ENCODE results near the gene STX4. TPM values are rescaled to one million over a fixed set of nuclear protein-coding genes. Genes with fewer than 3 reads are reported as not detected.

Gene STX4
- polyA plus RNA-seq, 1 of the 3 experiments (the other 2 are of a cell fraction), result 117 TPM

DNA sequence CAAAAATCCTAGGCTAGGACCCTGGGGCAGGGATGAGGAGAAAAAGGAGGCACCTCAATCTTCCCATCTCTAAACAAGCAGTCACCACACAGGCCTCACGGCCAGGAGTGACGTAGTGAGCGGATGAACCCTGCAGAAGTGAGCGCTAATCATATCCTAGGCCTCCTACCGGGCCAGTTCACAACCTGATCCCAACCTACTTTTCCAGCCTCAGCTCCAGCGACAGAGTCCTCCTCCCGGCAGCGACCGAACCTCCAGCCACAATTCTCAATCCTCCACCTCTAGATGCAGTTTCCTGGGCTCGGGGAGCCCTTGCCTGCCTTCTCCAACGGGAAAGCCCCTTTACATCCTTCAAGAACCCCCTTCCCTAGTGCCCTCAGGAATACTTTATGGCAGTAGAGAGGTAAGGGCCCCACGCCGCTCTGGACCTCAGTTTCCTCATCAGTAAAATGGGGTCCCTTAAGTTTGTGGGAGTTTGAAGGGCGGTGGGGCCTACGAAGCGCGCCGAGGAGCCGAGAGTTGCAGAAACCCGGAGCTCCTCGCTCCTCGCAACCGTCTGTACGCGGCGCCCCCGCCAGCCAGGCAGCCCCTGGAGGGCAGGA is 39.3 kb downstream of the STX4 start:
- TF ChIP-seq TCF12 (IDR thresholded peaks at IDR 0.05), result no peak
- no peak for TF ChIP-seq GABPA (IDR thresholded peaks at IDR 0.05; ENCODE audit: low read depth)
- no peak for TF ChIP-seq GATA2 (CRISPR knock-in tag; IDR thresholded peaks at IDR 0.05)
- TF ChIP-seq RCOR1 (IDR thresholded peaks at IDR 0.05; ENCODE audit: low read length), result no peak
- no peak for TF ChIP-seq TAF1 (IDR thresholded peaks at IDR 0.05; ENCODE audit: borderline replicate concordance, low read depth, low read length)
- no peak for TF ChIP-seq IRF3 (IDR thresholded peaks at IDR 0.05; ENCODE audit: low read depth, low read length)
- TF ChIP-seq TEAD4 (IDR thresholded peaks at IDR 0.05; ENCODE audit: borderline replicate concordance, insufficient read depth), result no peak
- TF ChIP-seq RAD21 (IDR thresholded peaks at IDR 0.05; ENCODE audit: low read length), result no peak
- TF ChIP-seq FOXM1 (IDR thresholded peaks at IDR 0.05; ENCODE audit: low read depth), result no peak
- TF ChIP-seq REST (IDR thresholded peaks at IDR 0.05; ENCODE audit: low read depth, low read length), result no peak
- TF ChIP-seq POLR2AphosphoS5 (IDR thresholded peaks at IDR 0.05; ENCODE audit: low read depth, low read length), result no peak; the same call in 1 of the 2 replicates
- Histone ChIP-seq H3F3A (replicated peaks; ENCODE audit: insufficient read depth) (peaks cover 7% of the 10 kb centered on the region), H4K20me1 (ENCODE audit: insufficient read depth) (no peaks in the 10 kb centered on the region), H3K9me2 (no peaks in the 10 kb centered on the region), H3K9ac (peak overlapping the region; percentile 95), H3K9me3 (no peaks in the 10 kb centered on the region), H3K4me3 (ENCODE audit: low read depth in 2 of 2, low read length in 1 of 2) (peak overlapping the region; percentile 90 to 95), H3K36me3 (replicated peaks in 1 of 2; ENCODE audit: control insufficient read depth in 1 of 2, insufficient read depth in 2 of 2, low read length in 1 of 2) (peaks cover 11 to 18% of the 10 kb centered on the region in 2 experiments), H2AFZ (ENCODE audit: low read depth) (peak overlapping the region; percentile 83), H3K79me2 (ENCODE audit: insufficient read depth) (peaks cover 87% of the 10 kb centered on the region), H3K4me2 (peak overlapping the region; percentile 93), H3K27me3 (ENCODE audit: insufficient read depth) (no peaks in the 10 kb centered on the region), H3K4me1 (ENCODE audit: control insufficient read depth in 1 of 2, insufficient read depth in 2 of 2, low read depth in 1 of 2, low read length in 1 of 2) (peaks cover 5 to 14% of the 10 kb centered on the region in 2 experiments; a peak in 3 of 4 replicates), H3K27ac (ENCODE audit: low read depth in 2 of 2, low read length in 1 of 2) (peak overlapping the region; percentile 93 to 95)
- 2% methylated on average over 23 of the region's 27 CpGs for WGBS (ENCODE audit: low lambda C conversion rate)
- POLR2A ChIA-PET, result interaction anchor here (0.6 to 2.7 kb wide), 4 partner anchors 39 to 107 kb away, joined by 3 to 15 read pairs (median 10); partner anchors contain the start of genes FUS, KAT8 and STX4
- CTCF ChIA-PET, result interaction anchor here (1.0 to 4.3 kb wide), 5 partner anchors 16 to 119 kb away, joined by 3 to 19 read pairs (median 3); partner anchors contain the start of gene PRSS53
- DNase-seq, result peak; percentile 62
